ENCODE data around the gene USP47. TPM values are rescaled to one million over a fixed set of nuclear protein-coding genes. Genes with fewer than 3 reads are reported as not detected.

USP47 gene
- total RNA-seq, 4 donors from 2014 or later = 50.3 to 83.0 (median 69.6) TPM

DNA sequence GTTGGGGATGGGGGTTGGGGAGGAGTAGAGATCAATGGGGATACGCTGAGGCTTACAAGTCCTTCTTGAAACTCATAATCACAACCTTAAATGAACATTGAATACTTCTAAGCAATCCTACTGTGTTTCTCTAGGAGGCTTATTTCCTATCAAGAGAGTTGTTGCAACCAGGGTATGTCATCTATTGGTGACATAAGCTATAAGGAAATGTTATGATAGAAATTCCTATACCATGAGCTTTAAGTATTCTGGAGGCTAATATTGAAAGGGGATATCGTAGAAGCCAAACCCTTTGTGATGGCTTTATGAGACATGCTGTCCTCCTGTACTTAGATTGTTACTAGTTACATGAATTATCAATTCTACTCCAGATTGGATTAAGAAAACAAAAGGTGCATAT, 93.8 kb downstream of the USP47 start:
- TF ChIP-seq POLR2A (IDR thresholded peaks at IDR 0.05) = no peak
- TF ChIP-seq, protein P1, sequence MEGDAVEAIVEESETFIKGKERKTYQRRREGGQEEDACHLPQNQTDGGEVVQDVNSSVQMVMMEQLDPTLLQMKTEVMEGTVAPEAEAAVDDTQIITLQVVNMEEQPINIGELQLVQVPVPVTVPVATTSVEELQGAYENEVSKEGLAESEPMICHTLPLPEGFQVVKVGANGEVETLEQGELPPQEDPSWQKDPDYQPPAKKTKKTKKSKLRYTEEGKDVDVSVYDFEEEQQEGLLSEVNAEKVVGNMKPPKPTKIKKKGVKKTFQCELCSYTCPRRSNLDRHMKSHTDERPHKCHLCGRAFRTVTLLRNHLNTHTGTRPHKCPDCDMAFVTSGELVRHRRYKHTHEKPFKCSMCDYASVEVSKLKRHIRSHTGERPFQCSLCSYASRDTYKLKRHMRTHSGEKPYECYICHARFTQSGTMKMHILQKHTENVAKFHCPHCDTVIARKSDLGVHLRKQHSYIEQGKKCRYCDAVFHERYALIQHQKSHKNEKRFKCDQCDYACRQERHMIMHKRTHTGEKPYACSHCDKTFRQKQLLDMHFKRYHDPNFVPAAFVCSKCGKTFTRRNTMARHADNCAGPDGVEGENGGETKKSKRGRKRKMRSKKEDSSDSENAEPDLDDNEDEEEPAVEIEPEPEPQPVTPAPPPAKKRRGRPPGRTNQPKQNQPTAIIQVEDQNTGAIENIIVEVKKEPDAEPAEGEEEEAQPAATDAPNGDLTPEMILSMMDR (IDR thresholded peaks at IDR 0.05) = no peak
- 98 to 100% methylated on average over 2 of the region's 2 CpGs for WGBS, 2 donors
- intact Hi-C loops (cut with DNase I; ENCODE audit: low total_unique reads) = loop anchor here (10.0 kb wide), 1 partner anchor 109 kb away; no protein-coding TSS in a partner anchor

DNA sequence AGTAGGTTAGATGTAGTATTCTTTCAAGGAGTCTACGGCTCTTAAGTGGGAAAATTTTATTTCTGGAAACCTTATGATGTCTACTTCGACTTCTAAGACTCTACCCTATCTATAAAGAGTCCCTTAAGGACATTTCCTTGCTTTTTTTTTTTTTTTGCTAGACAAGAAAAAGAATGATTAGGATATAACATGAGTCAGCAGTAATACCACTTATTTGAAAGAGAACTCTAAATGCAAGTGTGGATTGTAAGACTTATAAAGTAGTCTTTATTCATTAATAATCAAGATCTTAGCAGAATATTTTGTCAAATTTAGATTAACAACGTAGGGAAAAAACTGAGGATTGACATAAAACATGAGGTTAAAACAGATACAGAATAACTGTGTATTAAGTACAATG, 95.7 kb downstream of the USP47 start:
- H3K4me3 ChIP-seq (ENCODE audit: low read depth, poor library complexity, severe bottlenecking) = no peak overlapping the region
- intact Hi-C loops (cut with DNase I; ENCODE audit: low total_unique reads) = loop anchor here (10.0 kb wide), 1 partner anchor 107 kb away; no protein-coding TSS in a partner anchor
- 73 to 82% methylated on average over 3 of the region's 3 CpGs for WGBS, 2 donors
- no peak for DNase-seq (ENCODE audit: low spot score in 2 of 2)
- TF ChIP-seq, protein P1 (IDR thresholded peaks at IDR 0.05) = no peak
- TF ChIP-seq POLR2A (IDR thresholded peaks at IDR 0.05) = no peak

More for the DNA sequence above, 93.8 kb downstream of the USP47 start:
- DNase-seq (ENCODE audit: low spot score in 2 of 2) = no peak
- no peak overlapping the region for H3K4me3 ChIP-seq (ENCODE audit: low read depth, poor library complexity, severe bottlenecking)

DNA sequence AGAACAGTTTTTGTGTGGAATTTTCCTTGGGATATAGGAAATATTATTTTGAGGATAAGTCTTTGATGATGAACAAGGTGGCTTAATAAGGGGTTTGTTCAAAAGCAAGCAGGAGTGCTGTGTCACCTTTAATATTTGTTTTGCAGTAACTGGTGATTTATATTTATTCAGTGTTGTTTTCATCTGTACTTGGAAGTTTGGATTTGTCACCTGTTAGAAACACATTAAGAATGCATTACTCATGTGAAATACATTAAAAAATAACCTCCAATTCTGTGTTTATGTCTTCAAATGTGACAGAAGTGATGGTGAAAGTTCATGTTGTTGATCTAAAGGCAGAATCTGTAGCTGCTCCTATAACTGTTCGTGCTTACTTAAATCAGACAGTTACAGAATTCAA, 96.2 kb downstream of the USP47 start:
- H3K4me3 ChIP-seq (ENCODE audit: low read depth, poor library complexity, severe bottlenecking) = no peak overlapping the region
- no peak for DNase-seq (ENCODE audit: low spot score in 2 of 2)
- TF ChIP-seq, protein P1 (IDR thresholded peaks at IDR 0.05) = no peak
- TF ChIP-seq POLR2A (IDR thresholded peaks at IDR 0.05) = no peak
- intact Hi-C loops (cut with DNase I; ENCODE audit: low total_unique reads) = loop anchor here (10.0 kb wide), 1 partner anchor 107 kb away; no protein-coding TSS in a partner anchor
- 91 to 96% methylated on average over 1 of the region's 1 CpG for WGBS, 2 donors

DNA sequence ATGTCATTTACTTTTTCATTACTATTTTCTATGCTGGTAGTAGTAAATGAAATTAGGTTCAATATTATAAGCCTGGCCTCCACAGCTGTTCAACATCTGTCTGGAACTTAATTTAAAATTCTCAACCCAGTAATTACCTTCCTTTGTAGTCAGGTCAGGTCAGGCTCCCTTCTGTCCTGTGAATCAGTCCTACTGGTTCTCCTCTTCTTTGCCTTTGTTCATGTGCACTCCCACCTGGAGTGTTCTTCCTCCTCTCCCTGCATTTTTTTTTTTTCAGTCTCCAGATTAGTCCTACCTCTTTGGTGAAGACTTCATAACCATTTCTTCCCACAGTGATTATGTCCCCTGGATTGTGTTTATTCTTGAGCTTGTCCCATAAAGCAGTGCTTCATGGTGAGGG, 98.8 kb downstream of the USP47 start:
- no peak for TF ChIP-seq POLR2A (IDR thresholded peaks at IDR 0.05)
- TF ChIP-seq, protein P1 (IDR thresholded peaks at IDR 0.05) = no peak
- no peak overlapping the region for H3K4me3 ChIP-seq (ENCODE audit: low read depth, poor library complexity, severe bottlenecking)
- intact Hi-C loops (cut with DNase I; ENCODE audit: low total_unique reads) = no loop called here
- DNase-seq (ENCODE audit: low spot score in 2 of 2) = no peak

DNA sequence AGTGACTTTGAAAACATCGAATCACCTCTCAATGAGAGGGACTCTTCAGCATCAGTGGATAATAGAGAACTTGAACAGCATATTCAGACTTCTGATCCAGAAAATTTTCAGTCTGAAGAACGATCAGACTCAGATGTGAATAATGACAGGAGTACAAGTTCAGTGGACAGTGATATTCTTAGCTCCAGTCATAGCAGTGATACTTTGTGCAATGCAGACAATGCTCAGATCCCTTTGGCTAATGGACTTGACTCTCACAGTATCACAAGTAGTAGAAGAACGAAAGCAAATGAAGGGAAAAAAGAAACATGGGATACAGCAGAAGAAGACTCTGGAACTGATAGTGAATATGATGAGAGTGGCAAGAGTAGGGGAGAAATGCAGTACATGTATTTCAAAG, 100.9 kb downstream of the USP47 start:
- DNase-seq (ENCODE audit: low spot score in 2 of 2) = no peak
- TF ChIP-seq POLR2A (IDR thresholded peaks at IDR 0.05) = no peak
- TF ChIP-seq, protein P1 (IDR thresholded peaks at IDR 0.05) = no peak
- no peak overlapping the region for H3K4me3 ChIP-seq (ENCODE audit: low read depth, poor library complexity, severe bottlenecking)
- intact Hi-C loops (cut with DNase I; ENCODE audit: low total_unique reads) = no loop called here
- WGBS, 2 donors = 87 to 94% methylated on average over 3 of the region's 3 CpGs

DNA sequence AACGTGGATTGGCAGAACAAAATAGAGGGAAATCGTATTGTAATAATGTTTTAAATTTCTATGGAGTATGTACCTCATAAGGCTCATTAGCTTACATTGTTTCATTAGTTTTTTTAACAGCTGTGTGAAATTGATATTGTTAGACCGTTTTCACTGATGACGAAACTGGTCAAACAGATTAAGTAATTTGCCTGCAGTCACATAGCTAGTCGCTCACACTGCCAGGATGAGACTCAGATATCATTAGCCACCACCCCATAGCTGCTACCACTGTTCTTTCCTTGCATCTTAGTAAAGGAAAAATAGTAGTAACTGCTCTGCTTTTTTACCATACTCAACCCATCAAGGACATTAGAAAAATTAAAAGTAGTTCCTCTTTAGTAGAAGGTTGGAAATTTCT, 102.7 kb downstream of the USP47 start:
- intact Hi-C loops (cut with DNase I; ENCODE audit: low total_unique reads) = no loop called here
- WGBS, 2 donors = 83 to 86% methylated on average over 5 of the region's 5 CpGs
- no peak overlapping the region for H3K4me3 ChIP-seq (ENCODE audit: low read depth, poor library complexity, severe bottlenecking)
- no peak for TF ChIP-seq POLR2A (IDR thresholded peaks at IDR 0.05)
- TF ChIP-seq, protein P1 (IDR thresholded peaks at IDR 0.05) = no peak
- DNase-seq (ENCODE audit: low spot score in 2 of 2) = no peak

All from lower leg skin (tissue), 4 donors.